HEK293T (cell line): ENCODE results near the gene MBNL3.

Source experiments
- CTCF ChIA-PET: fragments of 350-600 bp; formaldehyde crosslinking; extraction: SDS; loops from one replicate; lab custom pipeline; 2021; ENCODE audit warnings: antibody characterized with exemption, inconsistent platforms; lab: Yijun Ruan, JAX
- POLR2A ChIA-PET: fragments of 350-600 bp; formaldehyde crosslinking; extraction: SDS; loops from one replicate; lab custom pipeline; 2020; ENCODE audit warnings: antibody characterized with exemption, inconsistent platforms; lab: Yijun Ruan, JAX
- DNase-seq: peaks from one replicate; pipeline ENCODE4 v3.0.0; 2012; ENCODE audit warnings: mixed read lengths; ENCODE audit errors: extremely low spot score
- ARNT ChIP-seq: fragments of 450-650 bp; IDR thresholded peaks from 2 replicates; pipeline ENCODE4 v1.6.1; 2017; ENCODE audit warnings: mild to moderate bottlenecking
- BHLHE40 ChIP-seq: fragments of 450-650 bp; IDR thresholded peaks from 2 replicates; pipeline ENCODE4 v1.6.1; 2016; ENCODE audit warnings: mild to moderate bottlenecking, moderate library complexity, borderline replicate concordance
- CTBP1 ChIP-seq: fragments of 450-650 bp; IDR thresholded peaks from 2 replicates; pipeline ENCODE4 v1.6.1; 2016; ENCODE audit warnings: borderline replicate concordance
- ELF4 ChIP-seq: fragments of 450-650 bp; IDR thresholded peaks from 2 replicates; pipeline ENCODE4 v1.6.1; 2017; ENCODE audit warnings: antibody characterized with exemption
- FOXA1 ChIP-seq: fragments of 450-650 bp; IDR thresholded peaks from 2 replicates; pipeline ENCODE4 v1.6.1; 2016; ENCODE audit warnings: mild to moderate bottlenecking
- FOXK2 ChIP-seq: fragments of 450-650 bp; IDR thresholded peaks from 2 replicates; pipeline ENCODE4 v1.6.1; 2016; ENCODE audit warnings: mild to moderate bottlenecking
- FOXM1 ChIP-seq: fragments of 450-650 bp; IDR thresholded peaks from 2 replicates; pipeline ENCODE4 v1.6.1; 2017; ENCODE audit warnings: mild to moderate bottlenecking, borderline replicate concordance
- HDGF ChIP-seq: fragments of 450-650 bp; IDR thresholded peaks from 2 replicates; pipeline ENCODE4 v1.6.1; 2017; ENCODE audit warnings: antibody characterized with exemption, borderline replicate concordance
- L3MBTL2 ChIP-seq: fragments of 450-650 bp; conservative IDR thresholded peaks from 2 replicates; pipeline ENCODE4 v1.6.1; 2016; ENCODE audit warnings: mild to moderate bottlenecking
- LEF1 ChIP-seq: fragments of 450-650 bp; IDR thresholded peaks from 2 replicates; pipeline ENCODE4 v1.6.1; 2017; ENCODE audit warnings: mild to moderate bottlenecking, borderline replicate concordance
- NFRKB ChIP-seq: fragments of 450-650 bp; IDR thresholded peaks from 2 replicates; pipeline ENCODE4 v1.6.1; 2016; ENCODE audit warnings: mild to moderate bottlenecking, moderate library complexity
- SP1 ChIP-seq: fragments of 450-650 bp; IDR thresholded peaks from 2 replicates; pipeline ENCODE4 v1.6.1; 2017
- SUZ12 ChIP-seq: fragments of 450-650 bp; IDR thresholded peaks from 2 replicates; pipeline ENCODE4 v1.6.1; 2016; ENCODE audit warnings: mild to moderate bottlenecking
- TARDBP ChIP-seq: fragments of 450-650 bp; IDR thresholded peaks from 2 replicates; pipeline ENCODE4 v1.6.1; 2016
- ZNF384 ChIP-seq: fragments of 450-650 bp; IDR thresholded peaks from 2 replicates; pipeline ENCODE4 v1.6.1; 2016
- TF ChIP-seq, protein P1 (sequence below): fragments of 450-650 bp; IDR thresholded peaks from 2 replicates; pipeline ENCODE4 v1.6.1; 2016

MBNL3 gene

DNA sequence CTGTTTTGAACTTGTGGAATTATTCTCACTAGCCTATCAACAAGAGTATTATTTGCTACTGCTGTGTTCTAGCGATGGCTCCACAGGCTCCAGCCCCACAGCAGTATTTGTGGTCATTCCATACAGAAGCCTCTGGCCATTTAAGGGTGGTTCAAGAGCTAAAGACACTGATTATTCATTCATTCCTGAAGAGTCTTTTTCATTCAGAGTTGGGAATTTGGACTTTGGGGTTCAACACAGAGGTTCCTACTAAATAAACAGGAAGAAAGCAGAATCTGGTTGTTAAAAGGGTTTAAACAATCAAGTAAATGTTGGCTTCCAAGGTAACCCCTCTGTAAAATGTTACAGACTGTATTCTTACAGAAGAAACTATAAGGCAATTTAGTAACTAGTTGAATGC, 4.3 kb upstream of the MBNL3 start:
- CTCF ChIA-PET = no interaction called here
- DNase-seq = no peak
- TF ChIP-seq SUZ12 (no peak), BHLHE40 (no peak), ELF4 (no peak), FOXM1 (no peak), ZNF384 (no peak), LEF1 (no peak), NFRKB (no peak), FOXK2 (no peak), SP1 (no peak), TARDBP (no peak), HDGF (no peak), FOXA1 (no peak), L3MBTL2 (no peak), ARNT (no peak)
- TF ChIP-seq, protein P1, sequence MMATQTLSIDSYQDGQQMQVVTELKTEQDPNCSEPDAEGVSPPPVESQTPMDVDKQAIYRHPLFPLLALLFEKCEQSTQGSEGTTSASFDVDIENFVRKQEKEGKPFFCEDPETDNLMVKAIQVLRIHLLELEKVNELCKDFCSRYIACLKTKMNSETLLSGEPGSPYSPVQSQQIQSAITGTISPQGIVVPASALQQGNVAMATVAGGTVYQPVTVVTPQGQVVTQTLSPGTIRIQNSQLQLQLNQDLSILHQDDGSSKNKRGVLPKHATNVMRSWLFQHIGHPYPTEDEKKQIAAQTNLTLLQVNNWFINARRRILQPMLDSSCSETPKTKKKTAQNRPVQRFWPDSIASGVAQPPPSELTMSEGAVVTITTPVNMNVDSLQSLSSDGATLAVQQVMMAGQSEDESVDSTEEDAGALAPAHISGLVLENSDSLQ = no peak
- POLR2A ChIA-PET = no interaction called here

DNA sequence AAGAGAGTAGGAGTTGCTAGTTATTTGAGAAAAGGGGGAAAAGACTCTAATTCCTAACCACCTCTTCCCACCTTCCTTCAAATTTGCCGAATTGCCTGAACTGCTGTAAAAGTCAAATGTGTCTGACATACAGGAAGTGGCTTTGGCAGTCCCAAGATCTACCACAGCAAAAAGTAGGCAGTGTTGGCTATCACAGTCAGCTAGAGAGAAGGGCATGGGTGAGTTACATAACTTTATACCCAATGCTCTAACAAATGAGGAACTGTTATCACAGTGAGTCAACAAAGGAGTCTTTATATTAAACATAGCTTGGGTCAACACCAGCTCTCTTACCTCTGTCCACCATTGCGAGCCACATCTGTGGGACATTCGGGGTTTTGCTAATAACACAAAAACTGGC, 2.4 kb upstream of the MBNL3 start:
- POLR2A ChIA-PET = no interaction called here
- CTCF ChIA-PET = interaction anchor here (0.6 kb wide), 2 partner anchors 12 to 450 kb away, joined by 3 read pairs; no protein-coding TSS in a partner anchor
- TF ChIP-seq SUZ12 (no peak), FOXK2 (no peak), NFRKB (no peak), ARNT (no peak), SP1 (no peak), TARDBP (no peak), L3MBTL2 (no peak), FOXM1 (no peak), CTBP1 (no peak), FOXA1 (no peak), BHLHE40 (no peak), LEF1 (no peak), HDGF (no peak), ELF4 (no peak), ZNF384 (no peak)
- TF ChIP-seq, protein P1 = no peak
- DNase-seq = no peak

DNA sequence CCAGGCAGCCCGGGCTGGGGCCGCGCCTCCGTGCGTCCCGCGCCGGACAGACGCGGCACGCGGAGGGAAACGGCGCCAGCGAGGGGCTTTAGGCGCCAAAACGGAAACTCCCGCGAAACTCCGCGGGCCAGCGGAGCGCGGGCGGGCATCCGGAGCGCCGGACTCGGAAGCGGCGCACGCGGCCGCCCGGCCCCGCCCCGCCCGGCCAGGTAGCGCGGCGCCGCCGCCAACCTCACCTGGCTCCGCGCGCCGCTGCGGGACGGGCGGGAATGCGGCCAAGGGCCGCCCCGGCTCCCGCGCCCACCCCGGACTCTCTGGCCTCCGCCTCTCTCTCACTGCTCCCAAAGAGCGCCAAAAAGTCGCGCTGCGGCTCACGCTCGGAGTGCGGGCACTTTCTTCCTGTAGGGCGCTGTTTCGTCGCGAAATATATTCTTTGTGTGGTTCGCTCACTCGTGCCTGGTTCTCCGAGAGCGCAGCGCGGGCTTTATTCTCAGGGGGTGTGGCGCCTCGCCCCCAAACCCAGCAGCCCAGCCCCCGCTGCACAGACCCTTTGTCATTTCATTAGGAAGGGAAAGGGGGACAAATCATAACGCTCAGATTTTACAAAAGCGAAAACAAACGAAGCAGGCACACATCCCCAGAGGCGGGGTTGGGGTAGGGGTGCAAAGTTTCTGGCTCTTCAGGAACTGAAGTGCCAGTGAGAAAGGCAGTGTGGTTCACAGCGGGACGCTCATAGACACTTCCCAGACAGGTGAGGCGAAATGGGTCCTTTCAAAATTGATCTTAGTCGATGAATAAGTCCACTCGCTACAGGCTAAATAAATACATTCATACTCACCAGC, 961 bp upstream of the MBNL3 start:
- peak; percentile 72 for TF ChIP-seq L3MBTL2
- TF ChIP-seq HDGF = no peak
- peak; percentile 37 for DNase-seq
- ChIA-PET POLR2A (no interaction called here), CTCF (no interaction called here)

DNA sequence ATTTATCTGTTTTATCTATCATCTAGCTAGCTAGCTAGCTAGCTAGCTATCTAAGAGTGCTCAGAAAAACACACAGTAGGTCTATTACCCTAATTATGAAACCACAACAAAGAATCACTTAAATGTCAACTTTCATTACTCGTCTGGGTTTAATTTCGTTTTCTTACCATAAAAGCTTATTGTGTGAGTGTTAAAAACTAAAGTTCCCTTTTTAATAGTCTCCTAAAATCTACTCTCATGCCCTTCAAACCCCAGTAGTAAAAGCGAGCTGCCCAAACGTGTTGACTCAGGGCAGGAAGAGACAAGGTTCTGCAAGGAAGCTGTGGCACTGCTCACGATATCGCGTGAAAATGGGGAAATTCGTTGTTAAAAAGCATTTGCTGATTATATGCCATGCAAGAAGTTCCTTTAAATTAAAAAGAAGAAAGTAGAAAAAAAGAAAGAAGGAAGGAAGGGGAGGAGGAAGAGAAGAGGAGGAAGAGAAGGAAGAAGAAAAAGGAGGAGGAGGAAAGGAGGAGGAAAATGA, 595 bp downstream of the MBNL3 start:
- CTCF ChIA-PET = interaction anchor here (0.6 kb wide), 1 partner anchor 9 kb away, joined by 3 read pairs; no protein-coding TSS in a partner anchor
- DNase-seq = no peak
- POLR2A ChIA-PET = no interaction called here
- TF ChIP-seq HDGF = no peak
- TF ChIP-seq ZNF384 = no peak
- no peak for TF ChIP-seq ELF4
- no peak for TF ChIP-seq ARNT
- TF ChIP-seq FOXM1 = no peak

DNA sequence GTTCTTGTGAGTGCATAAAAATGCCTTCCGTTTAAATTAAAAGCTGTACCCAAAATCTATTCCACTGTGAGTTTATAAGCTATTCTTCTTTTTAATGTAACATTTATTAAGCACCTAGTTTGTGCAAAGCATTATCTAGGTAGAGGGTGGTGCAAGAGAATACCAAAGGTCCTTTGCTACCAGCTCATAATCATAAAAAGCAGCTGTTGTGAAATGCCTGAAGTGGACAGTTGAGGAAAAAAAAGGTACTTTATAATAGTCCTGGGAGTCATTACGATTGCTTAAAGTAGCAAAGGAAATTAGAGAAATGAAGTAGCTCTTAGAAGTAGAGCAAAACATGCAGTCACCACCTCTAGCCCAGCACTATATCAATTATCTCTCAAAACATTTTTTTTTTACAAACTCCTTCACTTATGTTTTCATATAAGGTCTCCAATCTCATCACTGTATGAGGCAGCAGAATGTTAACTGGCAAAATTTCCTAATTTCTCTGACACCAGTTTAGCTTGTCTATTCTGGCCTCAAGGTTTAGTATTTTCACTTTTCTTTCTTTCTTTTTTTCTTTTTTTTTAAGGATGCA, 2.1 kb downstream of the MBNL3 start:
- CTCF ChIA-PET = interaction anchor here (0.7 to 1.1 kb wide), 3 partner anchors 50 to 130 kb away, joined by 3 to 4 read pairs (median 3); no protein-coding TSS in a partner anchor
- TF ChIP-seq CTBP1 (no peak), ARNT (no peak), TARDBP (no peak), SUZ12 (no peak), ELF4 (no peak), HDGF (no peak), L3MBTL2 (no peak), FOXM1 (no peak)
- TF ChIP-seq, protein P1 = no peak
- no peak for DNase-seq
- POLR2A ChIA-PET = no interaction called here

DNA sequence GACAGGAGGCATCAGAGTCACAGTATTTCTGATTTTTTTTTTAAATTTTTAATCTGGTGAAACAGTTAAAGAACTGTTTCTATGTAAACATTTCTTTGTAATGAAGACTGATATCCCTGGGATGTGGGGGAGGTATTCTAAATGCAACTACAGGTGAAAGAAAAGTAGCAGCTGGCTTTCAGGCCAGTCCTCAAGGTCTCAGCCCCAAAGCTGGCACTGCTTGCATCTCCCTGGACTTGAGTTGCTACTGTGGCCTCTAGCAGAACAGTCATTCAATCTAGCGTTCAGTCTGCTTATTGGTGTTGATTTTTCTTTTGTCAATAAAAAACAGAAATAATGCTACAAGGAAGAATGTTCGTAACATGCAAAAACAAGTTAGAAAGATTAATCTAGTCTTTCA, 4.9 kb downstream of the MBNL3 start:
- ChIA-PET CTCF (no interaction called here), POLR2A (no interaction called here)
- no peak for DNase-seq
- TF ChIP-seq FOXM1 (no peak), SP1 (no peak), ELF4 (no peak), HDGF (no peak), ZNF384 (no peak), CTBP1 (no peak), ARNT (no peak), SUZ12 (no peak)
